GM12875 (cell line): ENCODE data around the gene LAMTOR4.
A peak's percentile ranks its signal among the peaks of the same experiment; 100 is the strongest.

Source experiments
- H3K4me3 ChIP-seq: one replicate; pipeline ENCODE4 v1.5.1; 2011; ENCODE audit warnings: low read depth, low read length, control low read depth
- CTCF ChIP-seq: IDR thresholded peaks from 2 replicates; pipeline ENCODE4 v1.5.1; 2011; ENCODE audit warnings: low read depth, mild to moderate bottlenecking, control low read depth, inconsistent platforms, low read length, moderate library complexity, borderline replicate concordance; ENCODE audit not compliant: insufficient read depth

The LAMTOR4 gene

GRCh38 chr7:100118388-100119071, 30.2 kb upstream of the LAMTOR4 start:
- TF ChIP-seq CTCF = no peak
- peak overlapping the region; percentile 67 for H3K4me3 ChIP-seq

GRCh38 chr7:100119072-100119969, 29.4 kb upstream of the LAMTOR4 start, which contains the start of the genes CNPY4 and TAF6:
Gene CNPY4 (plus strand): TSS chr7:100119634. CDS start chr7:100119745, 111 bp downstream.
Gene TAF6 (minus strand): TSS chr7:100119358. CDS start chr7:100114209, 5,149 bp downstream.
- peak within 1 kb of the TSS; percentile 69 for H3K4me3 ChIP-seq
- no peak for TF ChIP-seq CTCF

GRCh38 chr7:100119970-100120732, 28.6 kb upstream of the LAMTOR4 start:
- TF ChIP-seq CTCF = no peak
- peak overlapping the region; percentile 69 for H3K4me3 ChIP-seq

GRCh38 chr7:100120733-100121036, 28.0 kb upstream of the LAMTOR4 start:
- TF ChIP-seq CTCF = no peak
- H3K4me3 ChIP-seq = no peak overlapping the region

GRCh38 chr7:100122067-100122466, 26.7 kb upstream of the LAMTOR4 start:
- no peak for TF ChIP-seq CTCF
- H3K4me3 ChIP-seq = no peak overlapping the region

GRCh38 chr7:100122568-100122967, 26.1 kb upstream of the LAMTOR4 start:
- no peak for TF ChIP-seq CTCF
- H3K4me3 ChIP-seq = no peak overlapping the region
